Esophagus mucosa (tissue), 1 donor: ENCODE measurements around the gene STMND1. TPM values are rescaled to one million over a fixed set of nuclear protein-coding genes. Genes with fewer than 3 reads are reported as not detected.
"Not testable (repeated sequence)": the region's sequence is repeated elsewhere in the genome, so short reads cannot be mapped to it uniquely, and the experiment has no call there.

ENCODE experiments used
- ATAC-seq: fragments of 200-7000 bp; cut with Tn5 transposase; one replicate; pipeline ENCODE4 v1.9.1; 2020
- total RNA-seq: library from RNA; stranded (reverse); gene quantifications from one replicate; pipeline ENCODE4 v1.2.4, GENCODE V29; 2023
- donor health status: DM: yes; HTN: yes; CAD: no.

Gene STMND1
- total RNA-seq = not detected

DNA sequence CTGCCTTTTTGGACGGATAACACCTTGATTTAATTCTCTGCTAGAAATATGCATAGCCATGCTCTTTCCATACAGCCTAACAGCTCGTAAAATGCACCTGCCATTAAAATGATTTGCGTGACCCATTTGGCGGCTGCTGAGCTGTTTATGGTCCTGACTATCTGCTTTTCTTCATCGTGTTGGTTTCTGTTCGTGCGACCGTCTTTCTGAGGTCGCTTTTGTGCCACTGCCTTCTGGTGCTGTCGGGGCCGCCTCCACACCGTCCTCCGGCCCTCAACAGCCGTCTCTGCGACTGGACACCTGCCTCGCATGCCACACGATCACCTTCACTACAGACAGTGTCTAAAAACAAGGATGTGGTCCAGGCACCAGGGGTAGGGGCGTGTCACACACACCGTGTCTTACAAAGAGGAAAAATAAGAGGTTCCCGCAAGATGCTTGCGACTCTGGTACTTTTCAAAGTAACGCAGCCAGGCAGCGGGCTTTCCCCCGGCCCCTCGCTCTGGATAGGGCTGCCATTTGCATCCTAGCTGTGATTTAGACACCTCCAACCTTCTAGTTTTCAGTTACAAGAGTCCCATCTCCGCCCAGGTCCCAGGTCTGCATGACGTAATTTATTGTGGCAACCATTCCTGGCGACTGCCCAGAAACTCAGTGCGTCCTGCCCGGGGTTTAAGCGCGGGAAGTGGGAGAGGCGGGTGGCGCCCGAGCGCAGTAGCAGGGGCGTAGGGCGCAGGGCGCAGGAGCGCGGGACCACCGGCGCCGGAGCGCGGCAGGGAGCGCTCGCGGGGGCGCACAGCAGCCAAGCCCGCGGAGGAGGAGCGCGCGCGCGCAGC is at the start of gene STMND1:
STMND1 (plus strand) TSS at position 629 of the 836 bp plus-strand sequence. CDS start 208 bp downstream, outside the sequence.
- peak; percentile 46 for ATAC-seq

DNA sequence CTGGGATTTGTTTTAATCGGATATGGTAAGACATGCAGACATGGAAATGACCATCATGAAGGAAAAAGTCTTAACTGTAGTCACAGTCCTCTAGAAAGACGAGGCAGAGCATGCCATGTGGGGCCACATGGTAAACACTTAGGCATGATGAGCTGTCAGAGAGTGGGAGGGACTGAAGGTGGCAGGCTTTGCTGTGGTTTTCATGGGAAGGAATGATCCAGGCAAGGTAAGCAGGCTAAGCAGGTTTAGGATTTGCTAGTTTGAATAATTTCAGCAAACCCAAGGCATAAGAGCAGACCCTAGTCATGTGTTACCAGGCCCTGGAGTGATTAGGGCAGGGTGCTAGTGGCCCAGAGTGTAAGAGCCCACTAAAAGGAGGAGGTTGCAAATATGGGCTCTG is 47.2 kb upstream of the STMND1 start:
- peak; percentile 91 for ATAC-seq

DNA sequence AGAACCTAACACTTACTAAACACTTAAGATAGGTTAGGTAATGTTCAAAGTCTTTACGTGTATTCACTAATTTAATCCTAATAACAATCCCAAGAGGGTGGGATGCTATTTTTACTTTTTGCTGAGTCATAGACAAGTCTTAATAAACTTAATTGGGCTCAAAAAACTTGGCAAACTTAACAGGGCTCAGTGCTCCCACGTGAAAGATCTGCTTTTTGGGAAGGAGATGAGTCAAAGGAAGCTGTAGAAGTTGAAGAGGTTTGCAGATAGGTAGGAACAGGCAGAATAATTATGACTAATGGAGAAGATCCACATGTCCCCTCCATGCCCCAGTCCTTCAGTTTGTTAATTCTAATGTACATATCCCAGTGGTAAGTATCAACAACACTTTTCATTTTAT is 44.5 kb upstream of the STMND1 start:
- peak; percentile 83 for ATAC-seq

DNA sequence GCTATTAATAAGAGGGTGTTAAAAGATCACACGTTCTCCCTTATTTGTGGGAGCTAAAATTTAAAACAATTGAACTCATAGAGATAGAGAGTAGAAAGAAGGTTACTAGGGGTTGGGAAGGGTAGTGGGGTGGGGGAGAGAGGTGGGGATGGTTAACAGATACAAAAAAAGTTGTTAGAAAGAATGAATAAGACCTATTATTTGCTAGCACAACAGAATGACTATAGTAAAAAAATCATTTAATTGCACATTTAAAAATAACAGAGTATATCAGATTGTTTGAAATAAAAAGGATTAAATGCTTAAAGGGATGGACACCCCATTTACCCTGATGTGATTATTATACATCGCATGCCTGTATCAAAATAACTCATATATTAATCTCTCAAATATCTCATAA is 43.3 kb upstream of the STMND1 start:
- no peak for ATAC-seq

GRCh38 chr6:17059022-17059421 is 42.8 kb upstream of the STMND1 start:
- ATAC-seq = no peak

- peak; percentile 87 for ATAC-seq
These were observed 42.0 kb upstream of the STMND1 start for GRCh38 chr6:17059850-17060249.

DNA sequence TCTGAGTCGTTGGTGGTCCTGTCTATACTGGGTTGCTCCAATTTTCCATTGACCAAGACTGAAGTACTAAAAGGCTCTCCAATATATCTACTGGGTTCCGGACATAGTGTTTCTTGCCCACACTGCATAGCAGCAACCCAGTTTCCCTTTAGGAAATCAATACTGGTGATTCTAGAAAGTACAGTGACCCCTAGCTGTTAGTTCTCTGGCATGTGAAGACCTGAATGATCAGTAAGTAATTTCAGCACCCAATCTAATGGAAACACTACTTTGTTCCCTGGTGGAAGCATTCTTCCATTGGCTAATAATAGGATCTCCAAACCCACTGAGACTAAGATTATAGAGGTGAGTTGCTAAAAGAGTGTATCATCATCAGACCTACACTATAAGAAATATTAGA is 40.8 kb upstream of the STMND1 start:
- ATAC-seq = no peak

- ATAC-seq = no peak
These were observed 38.9 kb upstream of the STMND1 start for GRCh38 chr6:17062871-17063440.

DNA sequence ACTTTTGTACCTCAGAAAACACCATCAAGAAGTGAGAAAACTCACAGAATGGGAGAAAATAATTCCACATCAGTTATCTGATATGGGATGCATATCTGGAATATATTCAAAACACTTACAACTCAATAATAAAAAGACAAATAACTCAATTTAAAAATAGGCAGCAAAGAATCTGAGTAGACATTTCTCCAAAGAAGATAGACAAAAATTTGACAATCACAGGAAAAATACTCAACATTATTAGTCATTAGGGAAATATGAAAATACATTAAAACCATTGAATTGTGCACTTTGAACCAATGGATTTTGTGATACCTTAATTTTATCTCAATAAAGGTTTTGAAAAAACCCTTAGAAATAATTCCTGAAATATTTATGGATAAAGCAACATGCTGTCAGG is 36.9 kb upstream of the STMND1 start:
- ATAC-seq = no peak

DNA sequence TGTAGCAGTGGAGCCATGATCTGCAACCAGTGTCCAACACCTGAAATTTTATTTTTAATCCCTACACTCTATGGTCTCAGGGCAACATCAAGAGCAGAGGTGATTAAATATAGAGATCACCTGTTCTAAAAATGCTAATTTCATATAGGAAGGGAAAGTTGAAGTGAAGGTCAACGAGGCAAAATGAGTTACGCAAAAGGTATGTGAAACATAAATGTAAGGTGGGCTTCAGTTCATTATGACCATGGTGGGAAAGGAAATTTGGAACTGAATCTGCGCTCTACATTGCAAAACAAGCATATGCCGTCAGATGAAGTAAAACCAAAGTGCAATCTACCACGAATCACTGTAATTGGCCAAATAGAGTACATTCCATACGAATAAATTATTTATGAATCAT is 35.2 kb upstream of the STMND1 start:
- ATAC-seq = no peak

- ATAC-seq = not testable (repeated sequence)
These were observed 32.9 kb upstream of the STMND1 start for GRCh38 chr6:17068972-17069371.

- ATAC-seq = not testable (repeated sequence)
These were observed 31.4 kb upstream of the STMND1 start for GRCh38 chr6:17070400-17070799.

GRCh38 chr6:17073596-17073995 is 28.3 kb upstream of the STMND1 start:
- ATAC-seq = not testable (repeated sequence)

- no peak for ATAC-seq
These were observed 20.6 kb upstream of the STMND1 start for GRCh38 chr6:17081273-17081672.

DNA sequence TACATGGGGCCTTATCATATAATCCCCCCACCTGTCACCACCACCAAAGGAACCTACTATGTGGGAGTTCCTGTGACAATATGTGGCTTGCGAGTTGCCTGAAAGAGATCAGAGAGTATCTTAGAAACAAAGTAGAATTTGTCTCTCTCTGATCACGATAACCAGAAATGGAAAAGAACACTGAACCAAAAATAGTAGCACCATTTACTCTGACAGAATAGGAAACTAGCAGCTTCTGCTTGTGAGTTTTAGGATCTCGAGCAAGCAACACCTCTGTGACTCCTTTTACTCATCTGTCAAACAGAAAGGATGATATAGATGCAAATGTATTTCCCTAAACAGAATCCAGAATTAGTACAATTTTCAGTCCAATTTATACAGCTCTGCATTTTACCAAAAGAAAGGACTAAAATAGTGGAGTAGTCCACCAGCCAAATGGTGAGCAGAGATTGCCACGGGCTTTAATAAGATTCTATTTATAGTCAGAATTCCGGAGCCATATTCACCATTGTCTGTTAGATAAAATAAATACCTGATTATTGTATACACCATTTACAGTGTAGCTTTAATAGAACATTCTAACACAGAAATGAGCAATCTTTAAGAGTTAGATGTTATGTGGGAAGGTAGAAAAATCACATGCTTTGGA is 19.9 kb upstream of the STMND1 start:
- ATAC-seq = no peak

GRCh38 chr6:17083397-17083796 is 18.5 kb upstream of the STMND1 start:
- ATAC-seq = no peak

GRCh38 chr6:17086469-17086868 is 15.4 kb upstream of the STMND1 start:
- peak; percentile 79 for ATAC-seq

DNA sequence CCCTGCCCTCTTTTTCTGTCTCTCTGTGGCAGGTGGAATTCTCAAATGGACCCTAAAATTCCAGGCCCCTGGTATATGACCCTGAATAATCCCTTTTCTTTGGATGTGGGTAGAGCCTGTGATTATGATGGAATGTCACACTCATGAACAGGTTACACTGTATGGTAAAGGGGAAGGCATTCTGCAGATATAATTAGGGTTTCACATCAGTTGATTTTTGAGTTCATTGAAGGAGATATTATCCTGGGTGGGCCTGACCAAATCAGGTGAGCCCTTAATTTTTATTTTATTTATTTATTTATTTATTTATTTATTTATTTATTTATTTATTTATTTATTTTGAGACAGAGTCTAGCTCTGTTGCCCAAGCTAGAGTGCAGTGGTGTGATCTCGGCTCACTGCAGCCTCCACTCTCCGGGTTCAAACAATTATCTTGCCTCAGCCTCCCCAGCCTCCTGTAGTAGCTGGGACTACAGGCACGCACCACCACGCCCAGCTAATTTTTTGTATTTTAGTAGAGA is 13.7 kb upstream of the STMND1 start:
- ATAC-seq = no peak

DNA sequence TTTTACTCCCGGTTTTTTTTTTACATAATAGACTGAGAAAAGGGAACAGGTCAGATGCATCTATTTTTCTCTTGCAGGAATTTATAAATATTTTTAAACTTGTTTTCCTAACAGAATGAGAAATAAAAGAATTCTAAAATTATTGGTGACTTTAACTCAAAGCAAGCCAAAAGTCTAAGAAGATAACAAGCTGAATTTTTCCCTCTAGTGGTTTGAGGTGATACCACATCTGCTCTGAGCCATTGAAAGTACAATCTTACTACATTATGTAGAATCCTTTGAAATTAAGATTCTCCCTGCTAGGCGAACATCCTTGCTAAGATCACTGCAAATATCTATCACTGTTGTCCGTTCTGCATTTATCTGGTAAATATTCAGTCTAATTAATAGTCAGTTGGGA is 10.7 kb upstream of the STMND1 start:
- ATAC-seq = no peak

- no peak for ATAC-seq
These were observed 8.2 kb upstream of the STMND1 start for GRCh38 chr6:17093686-17094085.

GRCh38 chr6:17096096-17096495 is 5.8 kb upstream of the STMND1 start:
- ATAC-seq = no peak

DNA sequence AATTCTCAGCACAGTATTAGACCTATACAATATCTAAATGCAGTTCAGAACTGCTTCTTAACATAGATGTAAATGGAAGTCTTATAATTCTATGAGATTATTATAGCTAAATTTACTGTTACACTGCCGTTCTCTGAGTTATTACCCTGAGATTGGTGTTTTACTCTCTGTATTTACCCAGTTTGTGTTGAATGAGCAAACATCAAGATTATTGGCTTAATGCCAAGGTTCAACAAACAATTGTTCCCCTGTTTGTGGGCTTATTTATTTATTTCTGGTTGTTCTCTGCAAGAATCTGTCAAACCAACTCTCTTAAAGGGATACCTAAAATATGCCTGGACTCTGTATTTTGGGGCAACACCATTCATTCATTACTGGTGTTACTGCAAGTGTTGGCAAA is 5.2 kb upstream of the STMND1 start:
- ATAC-seq = no peak

GRCh38 chr6:17097982-17098381 is 3.9 kb upstream of the STMND1 start:
- no peak for ATAC-seq

GRCh38 chr6:17098538-17098937 is 3.3 kb upstream of the STMND1 start:
- ATAC-seq = peak; percentile 64
